GM21825 (cell line): ENCODE data around the gene ARPC4.
"Not testable (repeated sequence)": the region's sequence is repeated elsewhere in the genome, so short reads cannot be mapped to it uniquely, and the experiment has no call there.

Experiments used
- ATAC-seq: cut with Tn5 transposase; IDR thresholded peaks from one replicate; pipeline ENCODE4 v1.9.1; 2021; ENCODE audit warnings: mild to moderate bottlenecking, moderate library complexity; ENCODE audit not compliant: unreplicated experiment

The ARPC4 gene

DNA sequence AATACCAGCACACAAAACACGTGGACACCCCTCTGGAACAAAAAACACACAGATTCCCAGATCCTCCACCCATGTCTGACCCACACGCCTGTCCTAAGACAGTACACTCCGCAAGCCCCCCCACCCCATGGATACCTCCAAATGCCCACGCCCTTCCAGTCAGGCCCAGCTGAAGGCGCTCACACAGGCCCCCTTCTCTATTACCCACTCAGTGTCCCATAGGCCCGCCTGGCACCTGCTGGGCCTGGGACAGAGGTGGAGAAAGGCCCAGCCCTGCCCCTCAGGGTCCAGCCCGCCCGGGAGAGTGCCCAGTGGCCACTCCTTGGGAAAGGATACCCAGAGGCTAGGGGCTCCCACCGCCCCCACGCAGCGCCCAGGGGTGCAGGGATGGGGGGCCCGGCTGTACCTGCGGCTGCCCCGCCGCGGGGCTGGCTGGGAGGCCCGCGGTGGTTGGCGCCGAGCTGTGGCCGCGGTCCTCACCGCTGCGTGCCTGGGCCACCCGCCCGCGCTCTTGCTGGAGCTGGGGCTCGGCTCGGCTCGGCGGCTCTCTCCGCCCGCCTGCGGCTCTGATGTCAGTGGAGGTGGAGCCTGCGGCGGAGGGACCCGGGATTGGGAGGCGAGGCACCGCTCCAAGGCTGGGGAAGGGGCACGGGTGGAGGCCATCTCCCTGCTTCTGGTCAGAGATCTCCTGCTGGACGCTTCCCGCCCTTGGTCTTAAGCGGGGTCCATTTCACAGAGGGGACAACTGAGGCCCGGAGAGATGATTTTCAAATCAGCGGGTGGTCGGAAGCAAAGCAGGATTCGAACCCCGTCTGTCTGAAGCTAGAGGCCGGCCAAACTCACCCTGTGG, 23.2 kb upstream of the ARPC4 start, which contains the start of gene CAMK1:
TSS of gene CAMK1 (minus strand) at position 522 of the 850 bp plus-strand sequence. CDS start 2,198 bp downstream, outside the sequence.
- ATAC-seq, result no peak

DNA sequence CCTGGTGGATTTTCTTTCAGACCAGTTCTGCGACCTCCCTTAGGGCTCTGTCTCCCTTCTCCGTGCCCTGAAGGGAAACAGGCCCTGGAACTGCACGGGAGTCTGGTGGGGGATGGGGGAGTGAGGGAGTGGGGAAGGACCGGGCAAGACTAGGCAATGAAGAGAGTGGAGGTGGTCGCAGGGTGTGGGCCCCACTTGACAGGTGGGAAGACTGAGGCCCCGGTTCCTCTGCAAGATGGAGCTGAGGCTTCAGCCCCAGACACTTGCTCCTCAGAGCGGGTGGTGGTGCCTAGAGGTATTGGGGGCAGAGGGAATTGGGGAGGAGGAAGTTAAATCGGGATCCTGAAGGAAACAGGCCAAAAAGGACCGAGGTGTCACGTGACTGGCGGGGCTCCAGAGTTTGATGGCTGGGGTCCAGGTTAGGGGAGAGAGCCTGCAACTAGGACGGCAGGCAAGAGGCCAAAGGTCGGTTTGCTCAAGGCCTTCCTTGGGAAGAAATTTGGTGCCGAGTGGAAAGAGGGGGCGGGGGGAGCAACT, 22.5 kb upstream of the ARPC4 start:
- ATAC-seq, result no peak

DNA sequence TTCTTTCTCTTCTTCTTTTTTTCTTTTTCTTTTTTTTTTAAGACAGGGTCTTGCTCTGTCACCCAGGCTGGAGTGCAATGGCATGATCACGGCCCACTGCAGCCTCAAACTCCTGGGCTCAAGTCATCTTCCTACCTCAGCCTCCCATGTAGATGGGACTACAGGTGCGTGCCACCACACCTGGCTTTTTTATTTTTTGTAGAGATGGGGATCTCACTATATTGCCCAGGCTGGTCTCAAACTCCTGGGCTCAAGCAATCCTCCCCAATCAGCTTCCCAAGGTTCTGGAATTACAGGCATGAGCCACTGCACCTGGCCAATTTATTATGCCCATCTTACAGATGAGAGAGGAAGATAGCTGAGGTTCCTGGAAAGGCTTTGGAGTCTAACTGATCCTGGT, 21.9 kb upstream of the ARPC4 start:
- ATAC-seq, result not testable (repeated sequence)

DNA sequence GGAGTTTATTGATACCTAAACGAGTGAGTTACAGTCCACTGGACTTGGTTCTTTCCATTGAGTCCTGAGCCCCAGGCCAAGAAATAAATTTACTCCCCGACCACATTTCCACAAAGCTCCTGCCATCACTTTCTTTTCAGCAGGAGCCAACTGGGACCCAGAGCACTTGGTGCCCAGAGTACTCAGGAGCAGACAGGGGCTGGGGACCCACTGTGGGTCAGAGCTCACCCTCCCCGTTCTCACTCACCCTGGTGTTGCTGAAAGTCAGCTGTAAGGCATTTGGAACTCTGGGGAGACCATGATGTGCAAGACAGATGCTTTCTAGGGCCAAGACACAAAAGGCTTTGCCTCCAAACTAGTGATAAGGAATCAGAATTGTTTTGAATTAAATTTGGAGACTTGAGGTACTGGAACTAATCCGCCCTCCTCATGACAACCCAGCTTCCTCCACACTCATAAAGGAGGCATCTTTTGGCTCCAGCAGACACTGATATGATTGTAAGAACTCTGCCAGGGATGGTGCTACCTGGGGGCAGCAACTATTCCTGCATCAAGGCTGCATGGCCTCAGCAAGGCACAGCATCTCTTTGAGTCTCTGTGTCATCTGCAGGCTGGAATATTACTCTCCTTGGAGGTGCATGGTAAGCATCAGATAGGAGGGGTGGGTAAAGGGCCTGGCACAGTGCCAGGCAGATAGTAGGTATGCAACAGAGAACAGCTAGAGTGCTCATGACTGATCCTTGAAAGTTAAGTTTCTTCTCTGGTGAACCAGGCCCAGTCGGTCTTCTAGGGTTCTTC, 15.8 kb upstream of the ARPC4 start:
- no peak for ATAC-seq

DNA sequence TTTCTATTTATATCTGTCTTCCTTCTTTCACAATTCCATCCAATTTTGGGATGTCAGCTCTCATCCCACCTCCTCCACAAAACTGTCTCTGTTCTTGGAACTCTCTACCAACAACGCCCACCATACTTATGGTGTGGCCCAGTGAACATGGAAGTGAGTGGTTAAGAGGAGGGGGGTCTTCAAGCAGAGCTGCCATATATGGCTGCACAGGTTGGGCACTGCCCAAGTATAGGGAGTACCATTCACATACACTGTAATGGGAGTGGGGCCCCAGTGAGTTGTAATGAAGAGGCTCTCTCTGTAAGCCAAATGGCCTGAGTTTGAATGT, 15.2 kb upstream of the ARPC4 start:
- ATAC-seq, result no peak

DNA sequence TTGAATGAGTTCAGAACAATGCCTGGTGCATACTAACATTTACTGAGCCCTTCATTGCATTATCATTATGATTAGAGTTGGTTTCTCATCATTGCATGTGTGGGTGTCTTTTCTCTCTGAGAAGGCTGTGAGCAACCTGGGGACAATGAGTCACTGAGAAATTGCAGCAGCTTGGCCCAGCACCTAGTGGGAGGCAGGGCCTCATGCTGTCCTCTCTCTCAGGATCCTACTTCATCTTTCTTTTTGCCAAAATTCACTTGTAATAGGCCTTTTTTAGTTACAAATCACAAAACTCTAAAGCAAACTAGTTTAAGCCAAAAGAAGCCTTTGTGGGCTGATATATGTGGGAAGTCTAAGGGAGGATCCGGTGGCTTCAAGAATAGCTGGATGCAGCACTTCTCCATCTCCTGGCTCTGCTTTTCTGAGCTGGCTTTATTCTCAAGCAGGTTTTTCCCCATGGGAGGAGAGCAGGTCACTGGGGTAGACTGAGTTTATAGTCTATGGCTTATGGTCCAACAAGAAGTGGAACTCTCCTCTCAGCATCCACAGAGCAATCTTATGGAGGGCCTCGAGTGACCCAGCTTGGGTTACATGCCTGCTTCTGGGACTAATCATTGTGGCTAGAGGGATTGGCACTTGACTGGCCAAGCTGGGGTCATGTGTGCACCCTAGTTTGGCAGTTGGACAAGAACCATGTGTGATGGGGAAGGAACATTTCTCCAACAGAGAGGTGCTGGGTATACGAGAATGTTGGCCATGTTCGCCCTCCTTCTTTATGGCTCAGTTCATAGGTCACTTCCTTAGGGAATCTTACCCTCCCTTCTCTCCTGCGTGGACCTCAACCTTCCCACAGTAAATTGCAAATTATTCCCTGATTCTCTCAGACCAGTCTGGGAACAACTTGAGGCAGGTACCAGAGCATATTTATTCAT, 14.5 kb upstream of the ARPC4 start:
- ATAC-seq, result no peak

DNA sequence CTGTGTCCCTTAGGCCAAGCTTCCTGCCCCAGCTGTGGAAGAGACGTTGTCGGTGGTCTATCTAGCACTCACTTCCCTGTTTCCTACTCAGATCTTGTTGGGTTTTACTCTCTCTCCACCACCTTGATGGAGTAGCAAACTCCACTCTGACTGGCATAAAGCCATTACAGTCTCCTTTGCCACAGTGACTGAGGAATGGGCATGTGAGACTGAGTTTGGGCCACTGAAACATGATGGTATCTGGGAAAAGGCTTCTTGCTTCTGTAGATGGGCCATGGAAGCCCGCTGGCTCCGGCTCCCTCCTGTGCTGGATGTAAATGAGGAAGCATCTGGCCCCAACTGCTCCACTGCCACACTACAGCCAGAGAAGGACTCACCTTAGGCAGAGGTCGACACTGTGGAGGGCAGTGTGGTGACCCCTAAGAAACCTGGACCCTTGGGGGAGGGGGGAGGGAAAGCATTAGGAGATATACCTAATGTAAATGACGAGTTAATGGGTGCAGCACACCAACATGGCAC, 13.7 kb upstream of the ARPC4 start:
- ATAC-seq, result no peak

DNA sequence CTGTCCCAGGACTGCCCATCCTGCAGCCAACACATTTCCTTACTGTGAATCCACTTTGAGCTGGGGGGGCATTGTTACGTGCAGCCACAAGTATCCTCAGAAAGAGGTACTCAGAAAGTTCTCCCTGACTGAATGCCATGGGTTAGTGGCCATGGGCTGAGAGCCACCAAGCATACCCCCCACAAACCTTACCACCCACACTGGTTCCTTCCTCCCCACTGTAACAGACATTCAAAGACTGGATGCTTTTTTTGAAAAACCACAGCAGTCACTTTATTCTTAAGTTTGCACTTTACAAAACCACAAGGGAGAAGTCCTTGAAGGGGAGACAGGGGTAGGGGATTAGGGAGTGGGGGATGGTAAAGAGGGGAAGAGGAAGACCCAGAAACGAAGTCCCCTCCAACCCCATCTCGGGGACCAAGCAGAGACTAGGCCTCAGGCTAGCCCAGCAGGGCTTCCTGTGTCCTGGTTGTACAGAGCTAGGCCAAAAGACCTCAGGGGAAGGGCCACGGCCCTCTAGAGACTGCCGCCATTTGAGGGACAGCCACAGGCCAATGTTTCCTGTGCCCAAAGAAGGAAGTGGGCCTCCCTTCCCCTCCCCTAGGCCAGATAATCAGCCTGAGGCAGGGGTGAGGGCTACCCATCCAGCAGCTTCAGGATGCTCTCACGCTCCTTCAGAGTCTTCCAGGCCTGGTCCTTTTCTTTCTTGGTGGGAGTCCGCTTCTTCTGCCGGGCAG, 13.0 kb upstream of the ARPC4 start:
- no peak for ATAC-seq

DNA sequence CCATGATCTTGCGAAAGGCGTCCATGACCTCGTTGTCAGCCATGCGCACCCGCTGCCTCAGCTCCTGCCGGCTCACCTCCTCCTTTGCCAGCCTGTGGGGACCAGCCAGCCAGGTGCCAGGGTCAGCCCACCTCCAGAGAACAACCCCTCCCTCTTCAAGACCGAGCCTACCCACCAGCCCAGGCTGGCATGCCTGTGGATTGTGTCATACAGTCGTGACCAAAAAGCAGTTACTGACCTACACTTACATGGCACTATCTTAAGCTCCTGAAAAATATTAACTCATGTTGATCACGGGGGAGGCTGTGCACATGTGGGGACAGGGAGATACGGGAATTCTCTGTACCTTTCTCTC, 12.4 kb upstream of the ARPC4 start:
- ATAC-seq, result no peak

DNA sequence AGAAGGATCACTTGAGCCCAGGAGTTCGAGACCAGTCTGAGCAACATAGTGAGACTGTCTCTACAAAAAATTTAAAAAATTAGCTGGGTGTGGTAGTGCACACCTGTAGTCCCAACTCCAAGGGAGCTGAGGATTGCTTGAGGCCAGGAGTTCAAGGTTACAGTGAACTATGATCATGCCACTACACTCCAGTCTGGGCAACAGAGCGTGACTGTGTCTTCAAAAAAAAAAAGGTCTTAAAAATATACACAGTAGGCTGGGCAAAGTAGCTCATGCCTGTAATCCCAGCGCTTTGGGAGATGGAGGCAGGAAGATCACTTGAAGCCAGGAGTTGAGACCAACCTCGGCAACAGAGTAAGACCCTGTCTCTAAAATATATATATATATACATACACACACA, 12.0 kb upstream of the ARPC4 start:
- no peak for ATAC-seq

DNA sequence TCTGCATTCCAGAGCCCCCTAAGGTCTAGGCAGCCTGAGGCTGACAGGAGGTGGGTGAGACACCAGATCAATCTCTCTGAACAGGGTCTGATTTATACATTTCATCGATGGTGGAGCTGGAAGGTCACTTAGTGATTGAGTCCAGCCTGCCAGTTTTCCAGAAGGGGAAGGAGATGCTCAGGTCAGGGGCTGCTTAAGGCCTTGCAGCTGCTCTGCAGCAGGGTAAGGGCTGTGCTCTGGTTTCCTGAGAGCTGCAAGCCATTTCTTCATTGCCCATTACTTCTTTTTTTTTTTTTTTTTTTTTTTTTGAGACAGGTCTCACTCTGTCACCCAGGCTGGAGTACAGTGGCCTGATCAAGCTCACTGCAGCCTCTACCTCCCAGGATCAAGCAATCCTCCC, 11.3 kb upstream of the ARPC4 start:
- no peak for ATAC-seq

DNA sequence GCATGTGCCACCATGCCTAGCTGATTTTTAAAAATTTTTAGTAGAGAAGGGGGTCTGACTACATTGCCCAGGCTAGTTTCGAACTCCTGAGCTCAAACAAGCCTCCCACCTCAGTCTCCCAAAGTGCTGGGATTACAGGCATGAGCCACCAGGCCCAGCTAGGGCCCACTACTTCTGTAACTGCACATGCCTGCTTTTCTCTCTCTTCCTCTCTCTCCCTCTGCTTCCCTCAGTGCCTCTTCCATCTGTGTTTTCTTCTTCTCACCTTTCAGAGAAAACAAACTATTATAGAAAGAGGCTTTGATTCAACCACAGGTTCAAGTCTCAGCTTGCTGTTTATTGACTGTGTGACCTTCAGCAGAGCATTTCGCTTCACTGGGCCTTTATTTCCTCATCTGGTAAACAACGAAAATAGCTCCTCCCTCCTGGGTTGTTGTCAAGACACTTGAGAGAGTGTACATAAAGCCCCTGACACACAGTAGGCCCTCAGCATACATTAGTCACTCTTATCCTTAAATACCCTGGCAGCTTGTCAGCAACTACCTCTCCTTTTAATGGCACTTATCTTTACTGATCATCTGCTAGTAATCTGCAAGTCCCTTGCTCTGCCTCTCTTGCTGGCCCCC, 10.8 kb upstream of the ARPC4 start:
- ATAC-seq, result no peak

DNA sequence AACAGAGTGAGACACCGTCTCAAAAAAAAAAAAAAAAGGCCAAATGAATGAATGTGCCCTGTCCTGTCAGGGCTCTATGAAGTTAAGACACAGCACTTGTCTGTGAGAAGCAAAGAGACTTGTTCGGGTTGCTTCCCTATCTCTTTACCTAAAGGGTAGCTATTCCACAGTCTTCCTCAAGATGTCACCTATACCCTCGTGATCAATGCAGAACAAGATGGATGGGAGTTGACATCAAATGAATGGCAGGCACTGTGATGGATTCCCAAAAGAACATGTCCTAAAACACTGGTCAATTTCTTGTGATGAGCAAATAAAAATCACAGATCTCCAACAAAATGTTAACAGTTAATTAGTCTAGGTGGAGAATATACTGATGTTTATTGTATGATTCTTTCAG, 10.1 kb upstream of the ARPC4 start:
- ATAC-seq, result no peak

DNA sequence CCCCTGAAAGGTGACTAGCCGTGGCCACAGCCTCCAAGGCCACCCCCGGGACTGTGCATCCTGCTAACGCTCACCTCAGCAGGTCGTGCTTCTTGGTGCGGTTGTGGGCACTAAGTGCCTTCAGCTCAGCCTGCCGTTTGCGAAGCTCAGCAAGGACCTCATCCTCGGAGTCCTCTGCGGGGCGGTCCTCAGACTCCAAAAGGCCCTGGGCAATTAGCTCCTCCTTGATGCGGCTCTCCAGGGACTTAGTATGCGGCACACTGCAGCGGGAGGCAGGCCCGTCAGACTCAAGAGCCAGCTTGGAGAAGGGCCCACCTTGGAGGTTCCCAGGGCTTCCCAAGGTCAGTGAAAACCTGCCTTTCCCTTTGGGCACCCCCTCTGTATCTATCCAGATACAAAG, 8.9 kb upstream of the ARPC4 start:
- no peak for ATAC-seq

DNA sequence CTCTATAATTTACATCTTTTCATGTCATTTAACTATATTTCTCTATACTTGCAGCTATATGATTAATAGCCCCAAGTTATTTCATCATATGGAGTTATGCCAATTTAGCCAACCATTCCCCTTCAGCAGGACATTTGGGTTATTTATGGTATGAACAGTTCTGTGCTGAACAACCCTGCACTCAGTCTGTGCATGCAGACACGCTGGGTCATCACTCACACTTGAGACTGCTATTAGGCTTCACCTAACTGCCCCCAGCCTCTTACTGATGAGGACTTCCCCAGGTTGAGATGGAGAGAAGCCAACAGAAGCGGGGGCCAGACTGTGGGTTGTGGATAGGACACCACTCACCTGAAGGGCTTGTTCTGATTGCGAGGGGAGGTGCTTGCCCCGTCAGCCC, 7.9 kb upstream of the ARPC4 start:
- no peak for ATAC-seq

DNA sequence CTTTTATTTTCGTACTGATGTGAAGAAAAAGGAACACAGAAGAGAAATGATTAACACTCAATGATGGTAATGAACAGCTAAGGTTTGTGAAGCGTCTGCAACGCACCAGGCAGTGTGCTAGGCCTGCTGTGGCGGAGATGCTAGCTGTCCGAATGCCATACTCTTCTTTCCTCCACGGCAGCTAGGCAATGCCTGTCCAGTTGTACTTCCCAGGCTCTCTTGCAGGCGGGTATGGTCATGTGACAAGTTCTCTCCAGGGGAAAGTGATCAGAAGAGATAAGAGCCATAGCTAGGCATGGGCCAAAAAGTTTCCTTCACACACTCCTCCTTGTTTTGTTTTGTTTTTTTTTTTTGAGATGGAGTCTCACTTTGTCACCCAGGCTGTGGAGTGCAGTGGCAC, 7.3 kb upstream of the ARPC4 start:
- no peak for ATAC-seq

DNA sequence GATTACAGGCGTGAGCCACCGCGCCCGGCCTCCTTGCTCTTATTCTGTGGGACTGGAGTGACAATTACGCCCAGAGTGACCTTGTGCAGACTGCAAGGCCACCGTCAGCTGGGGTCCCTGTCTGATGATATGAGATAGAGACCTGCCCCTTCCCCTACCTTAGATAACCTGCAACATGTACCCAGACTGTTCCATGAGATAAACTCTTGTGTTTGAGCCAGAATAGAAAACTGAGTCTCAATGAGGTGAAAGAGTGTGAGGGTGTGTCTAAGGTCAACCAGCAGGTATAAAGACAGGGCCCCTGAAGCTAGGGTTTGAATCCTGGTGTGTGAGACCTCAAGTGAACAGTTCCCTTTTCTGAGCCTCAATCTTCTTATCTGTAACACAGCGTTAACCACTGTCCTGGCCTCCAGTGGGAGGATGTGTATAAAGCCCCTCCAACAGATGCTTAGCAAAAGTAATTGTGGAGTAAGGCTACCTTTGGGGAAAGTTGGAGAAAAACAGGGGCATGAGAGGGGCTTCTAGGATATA, 6.6 kb upstream of the ARPC4 start:
- no peak for ATAC-seq

DNA sequence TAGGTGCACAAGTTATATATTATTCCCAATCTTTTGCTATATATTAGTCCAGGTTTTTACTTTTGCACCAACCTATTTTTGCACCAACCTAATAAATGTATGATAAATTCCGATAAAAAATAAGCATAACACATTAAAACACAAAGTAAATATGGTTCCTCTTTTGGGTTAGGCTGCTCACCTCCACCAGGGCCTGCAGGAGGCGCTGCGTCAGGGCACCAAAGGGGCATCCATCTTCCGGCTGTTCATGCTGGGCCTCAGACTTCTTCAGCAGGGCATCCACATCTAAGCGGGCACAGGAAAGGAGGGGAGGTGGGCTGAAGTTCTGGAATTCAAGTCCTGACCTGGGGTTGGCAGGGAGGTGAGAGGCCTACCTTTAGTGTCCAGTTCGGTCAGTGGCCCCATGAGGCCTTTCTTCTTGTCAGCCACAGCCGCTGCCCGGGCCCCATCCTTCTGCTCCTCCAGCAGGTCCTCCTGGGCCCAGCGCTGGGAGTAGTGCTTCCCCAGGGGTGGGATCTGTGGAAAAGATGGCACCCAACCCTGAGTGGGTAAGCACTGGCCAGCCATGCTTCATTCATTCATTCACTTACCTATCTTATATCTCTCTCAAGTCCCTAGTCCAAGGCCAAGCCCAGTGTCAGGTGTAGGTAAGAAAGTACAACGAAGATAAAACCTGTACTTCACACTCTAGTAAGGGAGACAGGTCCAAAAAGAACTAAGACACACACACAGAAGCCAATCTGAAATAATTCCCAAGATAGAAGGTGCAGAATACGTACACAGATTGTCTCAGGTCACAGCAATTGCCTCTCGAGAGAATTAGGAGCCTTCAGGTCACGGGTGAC, 5.8 kb upstream of the ARPC4 start:
- ATAC-seq, result no peak

DNA sequence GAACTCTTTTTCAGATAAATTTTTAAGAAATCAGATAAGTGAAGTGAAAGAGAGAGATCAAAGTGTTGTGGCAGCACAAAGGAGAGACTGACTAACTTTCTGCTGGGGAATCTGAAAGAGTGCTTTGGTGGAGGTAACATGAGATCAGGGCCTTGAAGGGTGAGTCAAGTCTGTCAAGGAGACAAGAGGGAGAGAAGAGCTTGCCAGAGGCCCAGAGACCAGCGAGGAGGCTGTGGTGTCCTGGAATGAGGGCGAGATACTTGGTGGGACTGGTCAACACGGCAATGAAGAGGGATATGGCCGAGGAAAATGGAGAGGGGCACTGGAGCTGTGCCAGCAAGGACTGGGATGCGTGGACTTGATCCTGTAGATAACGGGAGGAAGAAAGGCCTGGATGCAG, 5.2 kb upstream of the ARPC4 start:
- no peak for ATAC-seq
